ENCODE results near the gene CIAO2B. TPM values are rescaled to one million over a fixed set of nuclear protein-coding genes. Genes with fewer than 3 reads are reported as not detected.

Gene CIAO2B
- total RNA-seq, 4 donors from 2014 or later, result 15.3 to 93.8 (median 51.6) TPM

- TF ChIP-seq CTCF (IDR thresholded peaks at IDR 0.05) (no peak), POLR2A (IDR thresholded peaks at IDR 0.05) (no peak), EP300 (IDR thresholded peaks at IDR 0.05; ENCODE audit: low read depth) (no peak), POLR2AphosphoS5 (IDR thresholded peaks at IDR 0.05) (no peak)
- whole genome bisulfite sequencing, 2 donors (ENCODE audit: low coverage in 1 of 2), result 72% methylated on average over 6 of the region's 6 CpGs; no CpG with 5 or more reads in 1 of the 2 donors
- intact Hi-C loops (cut with DNase I; ENCODE audit: low total_unique reads) (no loop called here), in situ Hi-C loops (cut with MboI; ENCODE audit: low pct_ligation_motif_present in 1 of 4, low pct_unique_long_range_greater_than_20kb in 1 of 4, low sequenced_read_pairs in 3 of 4) (loop anchor here in 2 of 4 donors (25.0 kb wide), 2 partner anchors 198 to 423 kb away; partner anchors contain the start of genes B3GNT9 (in 1 of the 2), FBXL8 (in 1 of the 2), HSF4 (in 1 of the 2) and NOL3 (in 1 of the 2))
- DNase-seq, result no peak
- no peaks in the 10 kb centered on the region for H3K27me3 ChIP-seq
- no peaks in the 10 kb centered on the region for H3K9me3 ChIP-seq
- no peak overlapping the region for H3K27ac ChIP-seq
- no peaks in the 10 kb centered on the region for H3K36me3 ChIP-seq
- no peak overlapping the region for H3K4me3 ChIP-seq
- H3K4me1 ChIP-seq, result peaks cover 0 to 30% (median 22%) of the 10 kb centered on the region in 4 donors
Observed at GRCh38 chr16:66964049-66964448, 29.8 kb upstream of the CIAO2B start.

- intact Hi-C loops (cut with DNase I; ENCODE audit: low total_unique reads) (no loop called here), in situ Hi-C loops (cut with MboI; ENCODE audit: low pct_ligation_motif_present in 1 of 4, low pct_unique_long_range_greater_than_20kb in 1 of 4, low sequenced_read_pairs in 3 of 4) (loop anchor here in 2 of 4 donors (25.0 kb wide), 2 partner anchors 200 to 425 kb away; partner anchors contain the start of genes B3GNT9 (in 1 of the 2), FBXL8 (in 1 of the 2), HSF4 (in 1 of the 2) and NOL3 (in 1 of the 2))
- H3K9me3 ChIP-seq, result no peaks in the 10 kb centered on the region
- H3K27me3 ChIP-seq, result no peaks in the 10 kb centered on the region
- peaks cover 0 to 46% (median 26%) of the 10 kb centered on the region in 4 donors for H3K4me1 ChIP-seq
- TF ChIP-seq POLR2A (IDR thresholded peaks at IDR 0.05), result peak; percentile 16
- peak in 2 of 3 donors; percentile 29 to 63 for TF ChIP-seq POLR2AphosphoS5 (IDR thresholded peaks at IDR 0.05)
- no peak for TF ChIP-seq CTCF (IDR thresholded peaks at IDR 0.05)
- peak overlapping the region; percentile 81 to 88 (median 82) for H3K27ac ChIP-seq
- 24% methylated on average over 3 to 5 of the region's 5 CpGs for WGBS, 2 donors (ENCODE audit: low coverage in 1 of 2)
- H3K36me3 ChIP-seq, result no peaks in the 10 kb centered on the region
- peak; percentile 89 for DNase-seq
- peak overlapping the region in 3 of 4 donors; percentile 25 to 45 (median 33) for H3K4me3 ChIP-seq
Observed at GRCh38 chr16:66961914-66962313, 27.7 kb upstream of the CIAO2B start.

GRCh38 chr16:66961065-66961744 is 27.0 kb upstream of the CIAO2B start, which contains the start of gene CES3:
Gene CES3 (plus strand): TSS chr16:66961266. CDS start chr16:66961308, 42 bp downstream.
- H3K4me1 ChIP-seq, result peaks cover 0 to 53% (median 31%) of the 10 kb centered on the region in 4 donors
- no peaks in the 10 kb centered on the region for H3K36me3 ChIP-seq
- in situ Hi-C loops (cut with MboI; ENCODE audit: low pct_ligation_motif_present in 1 of 4, low pct_unique_long_range_greater_than_20kb in 1 of 4, low sequenced_read_pairs in 3 of 4), result loop anchor here in 2 of 4 donors (25.0 kb wide), 2 partner anchors 201 to 426 kb away; partner anchors contain the start of genes B3GNT9 (in 1 of the 2), FBXL8 (in 1 of the 2), HSF4 (in 1 of the 2) and NOL3 (in 1 of the 2)
- TF ChIP-seq POLR2A (IDR thresholded peaks at IDR 0.05), result peak; percentile 71
- no peak for TF ChIP-seq EP300 (IDR thresholded peaks at IDR 0.05; ENCODE audit: low read depth)
- TF ChIP-seq POLR2AphosphoS5 (IDR thresholded peaks at IDR 0.05), result peak; percentile 50 to 86 (median 53)
- peak; percentile 58 to 93 (median 78) for TF ChIP-seq CTCF (IDR thresholded peaks at IDR 0.05)
- DNase-seq, result peak; percentile 89
- H3K27ac ChIP-seq, result peak within 1 kb of the TSS; percentile 81 to 88 (median 82)
- intact Hi-C loops (cut with DNase I; ENCODE audit: low total_unique reads), result no loop called here
- H3K4me3 ChIP-seq, result peak within 1 kb of the TSS in 3 of 4 donors; percentile 25 to 45 (median 33)
- H3K9me3 ChIP-seq, result no peaks in the 10 kb centered on the region
- WGBS, 2 donors (ENCODE audit: low coverage in 1 of 2), result 41% methylated on average over 16 of the region's 16 CpGs; no CpG with 5 or more reads in 1 of the 2 donors
- H3K27me3 ChIP-seq, result no peaks in the 10 kb centered on the region

GRCh38 chr16:66960270-66960669 is 26.1 kb upstream of the CIAO2B start:
- no peaks in the 10 kb centered on the region for H3K27me3 ChIP-seq
- in situ Hi-C loops (cut with MboI; ENCODE audit: low pct_ligation_motif_present in 1 of 4, low pct_unique_long_range_greater_than_20kb in 1 of 4, low sequenced_read_pairs in 3 of 4) (loop anchor here in 2 of 4 donors (25.0 kb wide), 2 partner anchors 202 to 427 kb away; partner anchors contain the start of genes B3GNT9 (in 1 of the 2), FBXL8 (in 1 of the 2), HSF4 (in 1 of the 2) and NOL3 (in 1 of the 2)), intact Hi-C loops (cut with DNase I; ENCODE audit: low total_unique reads) (no loop called here)
- no peak for TF ChIP-seq POLR2A (IDR thresholded peaks at IDR 0.05)
- no peak for TF ChIP-seq POLR2AphosphoS5 (IDR thresholded peaks at IDR 0.05)
- no peak for TF ChIP-seq EP300 (IDR thresholded peaks at IDR 0.05; ENCODE audit: low read depth)
- no peak for TF ChIP-seq CTCF (IDR thresholded peaks at IDR 0.05)
- no peaks in the 10 kb centered on the region for H3K36me3 ChIP-seq
- 85 to 89% methylated on average over 1 of the region's 1 CpG for WGBS, 2 donors (ENCODE audit: low coverage in 1 of 2)
- no peak overlapping the region for H3K4me3 ChIP-seq
- no peaks in the 10 kb centered on the region for H3K9me3 ChIP-seq
- peak overlapping the region; percentile 52 to 88 (median 82) for H3K27ac ChIP-seq
- peaks cover 0 to 60% (median 37%) of the 10 kb centered on the region in 4 donors for H3K4me1 ChIP-seq
- DNase-seq, result no peak
